ENCODE results near the gene LARGE1.
A peak's percentile ranks its signal among the peaks of the same experiment; 100 is the strongest.

LARGE1 gene

DNA sequence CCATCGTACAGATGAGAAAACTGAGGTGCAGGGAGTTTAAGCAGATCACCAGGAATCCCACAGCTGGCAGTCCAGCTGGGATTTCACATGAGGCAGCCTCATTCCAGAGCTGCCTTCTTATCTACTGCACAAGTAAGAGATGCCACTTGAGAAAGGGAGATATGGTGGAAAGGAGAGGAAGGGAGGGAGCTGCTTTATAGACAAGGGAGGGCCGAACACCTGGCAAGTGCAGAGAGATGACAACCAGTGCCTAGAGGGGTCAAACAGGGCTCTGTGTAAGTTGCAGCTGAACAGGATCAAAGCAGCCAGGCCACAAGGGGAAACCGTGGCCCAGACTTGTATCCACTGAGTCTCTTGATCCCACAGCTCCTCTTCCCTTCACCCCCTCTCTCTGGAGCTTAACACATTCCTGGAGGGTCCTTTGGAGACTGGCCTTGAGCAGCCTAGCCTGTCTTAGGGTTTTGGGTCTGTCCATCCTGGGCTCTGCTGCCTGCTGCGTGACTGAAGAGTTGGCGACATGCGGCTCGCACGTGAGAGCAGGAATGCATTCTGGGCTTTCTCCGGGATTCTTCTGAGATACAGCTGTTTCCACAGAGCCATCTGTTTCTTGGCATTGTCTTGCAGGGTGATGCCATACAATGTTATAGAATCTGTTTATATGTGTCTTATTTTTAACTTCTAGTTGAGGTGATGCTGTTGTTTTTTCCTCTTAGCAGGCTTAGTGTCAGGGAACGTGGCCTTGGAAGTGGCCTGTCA is 593.6 kb downstream of the LARGE1 start:
- TF ChIP-seq Cebpa-rat (IDR thresholded peaks at IDR 0.05): no peak
- Histone ChIP-seq H4K20me1 (peaks cover 0 to 4% (median 0%) of the 10 kb centered on the region in 11 experiments; a peak in 1 of 22 replicates), H3K27me3 (no peaks in the 10 kb centered on the region), H3K9ac (peak overlapping the region in 2 of 11 experiments; percentile 64 to 68; a peak in 4 of 22 replicates), H3K4me2 (peak overlapping the region; percentile 47 to 89 (median 81)), H3K4me3 (no peak overlapping the region), H3K4me1 (peaks cover 27 to 51% (median 46%) of the 10 kb centered on the region in 10 experiments), H3K27ac (peak overlapping the region in 6 of 11 experiments; percentile 41 to 79 (median 66); a peak in 7 of 22 replicates), H3K9me3 (replicated peaks in 1 of 11) (no peaks in the 10 kb centered on the region), H3K36me3 (peaks cover 0 to 26% (median 12%) of the 10 kb centered on the region in 11 experiments; a peak in 12 of 22 replicates)

DNA sequence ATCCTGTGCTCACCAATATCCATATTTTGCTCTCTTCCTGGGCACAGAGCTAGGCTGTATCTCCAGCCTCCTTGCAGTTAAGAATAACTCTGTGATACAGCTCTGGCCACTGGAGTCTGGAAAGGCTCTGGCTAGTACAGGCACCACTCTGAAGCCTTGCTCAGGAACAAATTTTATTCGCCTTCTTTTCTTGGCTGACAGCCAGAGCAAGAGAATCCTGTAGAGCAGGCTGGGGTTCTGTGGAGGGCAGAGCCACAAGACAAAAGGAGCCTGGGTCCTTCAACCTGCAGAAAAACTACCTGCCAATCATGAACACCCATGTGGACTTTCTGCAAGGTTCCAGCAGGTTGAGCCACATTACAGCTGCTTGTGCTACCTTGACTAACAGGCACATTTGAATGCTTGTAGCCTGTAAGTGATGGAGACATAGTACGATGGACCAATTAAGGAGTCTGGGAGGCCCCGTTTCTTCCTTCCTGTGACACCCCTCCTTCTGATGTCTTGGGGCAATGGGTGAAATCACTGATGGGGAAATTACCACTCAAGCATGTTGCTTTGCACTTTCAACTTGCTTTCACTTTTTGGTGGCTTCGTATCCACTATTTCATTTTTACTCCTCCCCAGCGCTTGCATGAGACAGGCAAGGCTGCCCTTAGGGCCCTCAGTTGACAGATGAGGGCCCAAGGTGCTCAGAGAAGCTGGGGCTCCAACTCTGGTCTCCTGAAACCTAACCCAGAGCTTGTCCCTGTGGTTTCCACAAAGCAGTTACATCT is 594.9 kb downstream of the LARGE1 start:
- peak in 3 of 11 experiments; percentile 56 to 93 (median 71); a peak in 5 of 22 replicates for TF ChIP-seq Cebpa-rat (IDR thresholded peaks at IDR 0.05)
- Histone ChIP-seq H3K9me3 (replicated peaks in 1 of 11) (no peaks in the 10 kb centered on the region), H4K20me1 (peaks cover 0 to 4% (median 0%) of the 10 kb centered on the region in 11 experiments; a peak in 1 of 22 replicates), H3K4me3 (peak overlapping the region in 2 of 10 experiments; percentile 16 to 27; a peak in 2 of 20 replicates), H3K9ac (peak overlapping the region in 8 of 11 experiments; percentile 6 to 68 (median 48); a peak in 11 of 22 replicates), H3K27me3 (no peaks in the 10 kb centered on the region), H3K4me2 (peak overlapping the region; percentile 47 to 89 (median 81)), H3K4me1 (peaks cover 35 to 62% (median 57%) of the 10 kb centered on the region in 10 experiments), H3K36me3 (peaks cover 0 to 29% (median 12%) of the 10 kb centered on the region in 11 experiments; a peak in 10 of 22 replicates), H3K27ac (peak overlapping the region in 8 of 11 experiments; percentile 35 to 79 (median 62); a peak in 15 of 22 replicates)

- TF ChIP-seq Cebpa-rat (IDR thresholded peaks at IDR 0.05): no peak
- peak overlapping the region in 3 of 11 experiments; percentile 68 to 79 (median 75); a peak in 5 of 22 replicates for H3K27ac ChIP-seq
- peak overlapping the region in 2 of 11 experiments; percentile 55 to 59; a peak in 2 of 22 replicates for H3K9ac ChIP-seq
- H3K9me3 ChIP-seq (replicated peaks in 1 of 11): no peaks in the 10 kb centered on the region
- H4K20me1 ChIP-seq: peaks cover 0 to 4% (median 0%) of the 10 kb centered on the region in 11 experiments; a peak in 1 of 22 replicates
- no peak overlapping the region for H3K4me3 ChIP-seq
- H3K27me3 ChIP-seq: no peaks in the 10 kb centered on the region
- peaks cover 34 to 61% (median 57%) of the 10 kb centered on the region in 10 experiments for H3K4me1 ChIP-seq
- H3K36me3 ChIP-seq: peaks cover 0 to 34% (median 12%) of the 10 kb centered on the region in 11 experiments; a peak in 10 of 22 replicates
- peak overlapping the region in 9 of 11 experiments; percentile 18 to 89 (median 81); a peak in 18 of 22 replicates for H3K4me2 ChIP-seq
These were observed 596.0 kb downstream of the LARGE1 start for GRCh38 chr22:33324228-33324627.

DNA sequence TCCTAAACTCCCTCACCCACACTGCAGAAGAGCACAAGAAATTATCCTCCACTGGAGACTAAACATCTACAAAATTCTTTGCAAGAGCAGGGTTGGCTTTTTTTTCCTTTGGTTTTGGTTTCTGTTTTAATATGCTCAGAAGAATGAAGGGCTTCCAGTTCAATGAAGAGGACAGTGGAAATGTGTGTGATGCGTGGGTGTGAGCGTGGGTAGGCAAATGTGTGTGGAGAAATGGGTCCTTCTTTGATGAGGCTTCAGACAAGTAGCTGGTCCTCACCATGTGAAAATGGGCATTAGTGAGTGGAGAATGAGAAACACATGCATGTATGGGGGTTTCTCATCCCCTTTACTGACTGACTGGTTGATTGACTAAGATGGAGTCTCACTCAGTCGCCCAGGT is 598.8 kb downstream of the LARGE1 start:
- peaks cover 0 to 31% (median 12%) of the 10 kb centered on the region in 11 experiments; a peak in 10 of 22 replicates for H3K36me3 ChIP-seq
- H3K4me1 ChIP-seq: peaks cover 23 to 50% (median 41%) of the 10 kb centered on the region in 10 experiments
- peak overlapping the region in 1 of 11 experiments; percentile 38; a peak in 2 of 22 replicates for H3K27ac ChIP-seq
- H3K4me3 ChIP-seq: no peak overlapping the region
- no peaks in the 10 kb centered on the region for H3K27me3 ChIP-seq
- H3K9ac ChIP-seq: no peak overlapping the region
- peak overlapping the region in 9 of 11 experiments; percentile 6 to 50 (median 44); a peak in 17 of 22 replicates for H3K4me2 ChIP-seq
- no peak for TF ChIP-seq Cebpa-rat (IDR thresholded peaks at IDR 0.05)
- peaks cover 0 to 4% (median 0%) of the 10 kb centered on the region in 11 experiments; a peak in 1 of 22 replicates for H4K20me1 ChIP-seq
- H3K9me3 ChIP-seq (replicated peaks in 1 of 11): no peaks in the 10 kb centered on the region

DNA sequence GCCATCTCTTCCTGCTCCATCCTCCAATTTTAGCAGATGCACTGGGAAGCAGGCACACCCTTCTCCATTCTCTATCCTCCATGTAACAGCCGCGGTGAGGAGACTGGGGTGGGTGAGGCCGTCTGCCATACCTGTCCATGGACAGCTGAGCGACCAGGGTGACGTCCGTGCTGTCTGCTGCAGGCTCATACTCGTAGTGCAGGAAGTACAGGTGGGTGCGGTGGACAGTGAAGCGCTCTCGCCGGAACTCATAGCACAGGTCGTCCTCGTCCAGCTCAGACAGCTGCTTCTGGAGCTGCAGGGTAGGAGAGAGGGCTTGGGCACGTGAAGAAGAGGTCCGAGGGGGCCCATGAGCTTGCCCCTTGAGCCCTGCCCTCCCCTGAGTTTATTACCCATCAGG is 604.3 kb downstream of the LARGE1 start:
- peaks cover 0 to 5% (median 3%) of the 10 kb centered on the region in 10 experiments; a peak in 12 of 20 replicates for H3K4me1 ChIP-seq
- no peak overlapping the region for H3K27ac ChIP-seq

DNA sequence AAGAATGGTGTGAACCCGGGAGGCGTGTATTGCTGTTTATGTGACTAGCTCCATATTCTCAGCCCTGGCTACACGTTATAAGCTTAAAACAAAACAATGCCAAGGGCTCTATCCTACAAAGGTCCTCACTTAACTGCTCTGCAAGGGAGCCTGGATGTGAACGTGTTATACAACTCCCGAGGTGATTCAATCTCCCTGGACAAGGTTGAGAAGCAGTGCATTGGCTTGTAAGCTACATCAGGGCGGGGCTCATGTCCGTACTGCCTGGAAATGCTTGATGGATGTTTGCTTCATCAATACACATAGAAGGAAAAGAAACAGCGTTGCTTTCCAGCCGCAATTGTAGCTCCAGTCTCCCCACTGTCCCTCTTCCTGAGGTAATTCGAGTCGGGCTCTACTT is 605.2 kb downstream of the LARGE1 start:
- no peaks in the 10 kb centered on the region for H4K20me1 ChIP-seq
- no peak for TF ChIP-seq Cebpa-rat (IDR thresholded peaks at IDR 0.05)

More for the DNA sequence above, 604.3 kb downstream of the LARGE1 start:
- Histone ChIP-seq H3K27me3 (no peaks in the 10 kb centered on the region), H3K9me3 (replicated peaks in 1 of 11) (no peaks in the 10 kb centered on the region), H4K20me1 (no peaks in the 10 kb centered on the region), H3K4me2 (no peak overlapping the region), H3K36me3 (peaks cover 16 to 64% (median 28%) of the 10 kb centered on the region in 11 experiments; a peak in 20 of 22 replicates), H3K4me3 (no peak overlapping the region), H3K9ac (no peak overlapping the region)
- TF ChIP-seq Cebpa-rat (IDR thresholded peaks at IDR 0.05): no peak

GRCh38 chr22:33314316-33314715 is 606.0 kb downstream of the LARGE1 start:
- no peaks in the 10 kb centered on the region for H3K9me3 ChIP-seq (replicated peaks in 1 of 11)
- H3K4me3 ChIP-seq: no peak overlapping the region
- H3K4me1 ChIP-seq: no peaks in the 10 kb centered on the region
- H4K20me1 ChIP-seq: no peaks in the 10 kb centered on the region
- no peak overlapping the region for H3K9ac ChIP-seq
- TF ChIP-seq Cebpa-rat (IDR thresholded peaks at IDR 0.05): no peak
- no peak overlapping the region for H3K27ac ChIP-seq
- no peaks in the 10 kb centered on the region for H3K27me3 ChIP-seq
- peaks cover 16 to 71% (median 34%) of the 10 kb centered on the region in 11 experiments; a peak in 20 of 22 replicates for H3K36me3 ChIP-seq
- H3K4me2 ChIP-seq: no peak overlapping the region

More for the DNA sequence above, 605.2 kb downstream of the LARGE1 start:
- Histone ChIP-seq H3K36me3 (peaks cover 16 to 64% (median 31%) of the 10 kb centered on the region in 11 experiments; a peak in 20 of 22 replicates), H3K4me1 (no peaks in the 10 kb centered on the region), H3K27me3 (no peaks in the 10 kb centered on the region), H3K9ac (no peak overlapping the region), H3K4me2 (no peak overlapping the region), H3K4me3 (no peak overlapping the region), H3K27ac (no peak overlapping the region), H3K9me3 (replicated peaks in 1 of 11) (no peaks in the 10 kb centered on the region)

DNA sequence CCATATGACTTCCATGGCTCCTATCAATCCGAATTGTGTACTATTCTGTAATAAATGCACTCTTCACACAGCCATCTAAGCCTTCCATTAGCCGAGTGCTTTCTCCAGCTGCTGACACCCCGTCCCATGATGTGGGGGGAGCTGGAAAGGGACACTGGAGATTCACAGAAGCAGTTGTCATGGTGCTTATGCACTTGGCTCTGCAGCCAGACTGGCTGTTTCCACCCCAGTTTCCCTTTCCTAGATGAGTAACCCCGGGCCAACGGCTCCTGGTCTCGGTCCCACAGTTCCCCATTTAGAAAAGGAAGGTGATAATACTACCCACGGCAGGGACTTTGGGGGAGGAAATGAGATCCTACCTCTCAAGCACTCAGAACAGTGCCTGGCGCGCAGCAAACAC is 617.2 kb downstream of the LARGE1 start:
- H3K4me1 ChIP-seq: peaks cover 45 to 67% (median 61%) of the 10 kb centered on the region in 10 experiments

More for the DNA sequence above, 617.2 kb downstream of the LARGE1 start:
- peak overlapping the region in 9 of 11 experiments; percentile 6 to 92 (median 86); a peak in 12 of 22 replicates for H3K9ac ChIP-seq
- H4K20me1 ChIP-seq: no peaks in the 10 kb centered on the region
- no peaks in the 10 kb centered on the region for H3K9me3 ChIP-seq (replicated peaks in 1 of 11)
- peak overlapping the region in 9 of 11 experiments; percentile 32 to 99 (median 99); a peak in 16 of 22 replicates for H3K27ac ChIP-seq
- peak overlapping the region in 2 of 10 experiments; percentile 28 to 55; a peak in 3 of 20 replicates for H3K4me3 ChIP-seq
- H3K4me2 ChIP-seq: peak overlapping the region; percentile 70 to 98 (median 94)
- H3K27me3 ChIP-seq: no peaks in the 10 kb centered on the region
- no peak for TF ChIP-seq Cebpa-rat (IDR thresholded peaks at IDR 0.05)
- peaks cover 0 to 6% (median 0%) of the 10 kb centered on the region in 11 experiments; a peak in 4 of 22 replicates for H3K36me3 ChIP-seq

All from BLaER1 treated with 17β-estradiol and CSF1 and Interleukin-3, amounts not matched to agents 10 nM and 100 nM (cell line).